Measurements from ENCODE around the gene PRKG1. TPM values are rescaled to one million over a fixed set of nuclear protein-coding genes. Genes with fewer than 3 reads are reported as not detected.

PRKG1 gene
- total RNA-seq, 1 experiment from 2014 or later: 0.09 TPM

DNA sequence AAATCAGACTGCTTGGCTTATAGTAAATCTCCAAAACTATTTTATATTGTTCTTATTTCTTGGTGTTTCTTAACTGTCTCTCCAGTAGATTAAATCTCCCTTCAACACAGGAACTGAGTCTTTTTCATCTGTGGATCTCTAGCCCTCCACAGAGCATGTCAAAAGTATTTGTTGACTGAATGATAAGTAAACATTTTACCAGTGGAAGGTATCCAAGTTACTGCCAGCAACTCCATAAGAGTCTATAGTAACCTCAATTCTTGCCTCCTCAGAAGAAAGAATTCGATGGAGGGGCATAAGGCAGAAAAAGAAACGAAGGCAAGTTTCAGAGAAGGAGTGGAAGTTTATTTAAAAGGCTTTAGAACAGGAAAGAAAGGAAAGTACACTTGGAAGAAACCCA, 945.9 kb downstream of the PRKG1 start:
- H3K4me3 ChIP-seq (ENCODE audit: low read depth, low read length): no peak overlapping the region
- no peak overlapping the region for H3K27ac Mint-ChIP-seq (ENCODE audit: unreplicated experiment)
- no peaks in the 10 kb centered on the region for H3K36me3 Mint-ChIP-seq (ENCODE audit: insufficient read depth, unreplicated experiment)
- ChIA-PET POLR2A (no interaction called here), CTCF (no interaction called here)
- BruUV-seq (replicated peaks): no TSS peak
- intact Hi-C loops (cut with micrococcal nuclease; ENCODE audit: unreplicated experiment): no loop called here
- TF ChIP-seq, protein P1, sequence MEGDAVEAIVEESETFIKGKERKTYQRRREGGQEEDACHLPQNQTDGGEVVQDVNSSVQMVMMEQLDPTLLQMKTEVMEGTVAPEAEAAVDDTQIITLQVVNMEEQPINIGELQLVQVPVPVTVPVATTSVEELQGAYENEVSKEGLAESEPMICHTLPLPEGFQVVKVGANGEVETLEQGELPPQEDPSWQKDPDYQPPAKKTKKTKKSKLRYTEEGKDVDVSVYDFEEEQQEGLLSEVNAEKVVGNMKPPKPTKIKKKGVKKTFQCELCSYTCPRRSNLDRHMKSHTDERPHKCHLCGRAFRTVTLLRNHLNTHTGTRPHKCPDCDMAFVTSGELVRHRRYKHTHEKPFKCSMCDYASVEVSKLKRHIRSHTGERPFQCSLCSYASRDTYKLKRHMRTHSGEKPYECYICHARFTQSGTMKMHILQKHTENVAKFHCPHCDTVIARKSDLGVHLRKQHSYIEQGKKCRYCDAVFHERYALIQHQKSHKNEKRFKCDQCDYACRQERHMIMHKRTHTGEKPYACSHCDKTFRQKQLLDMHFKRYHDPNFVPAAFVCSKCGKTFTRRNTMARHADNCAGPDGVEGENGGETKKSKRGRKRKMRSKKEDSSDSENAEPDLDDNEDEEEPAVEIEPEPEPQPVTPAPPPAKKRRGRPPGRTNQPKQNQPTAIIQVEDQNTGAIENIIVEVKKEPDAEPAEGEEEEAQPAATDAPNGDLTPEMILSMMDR (IDR thresholded peaks at IDR 0.05; ENCODE audit: insufficient read depth in 1 of 2, low read depth in 1 of 2, low read length in 1 of 2, severe bottlenecking in 1 of 2, unreplicated experiment in 1 of 2): no peak
- no peaks in the 10 kb centered on the region for H3K4me1 Mint-ChIP-seq (ENCODE audit: low read depth, unreplicated experiment)
- H3K4me3 Mint-ChIP-seq (ENCODE audit: unreplicated experiment): no peak overlapping the region
- H3K27me3 ChIP-seq (replicated peaks; ENCODE audit: control insufficient read depth, insufficient read depth, low read length): no peaks in the 10 kb centered on the region
- peaks cover 4% of the 10 kb centered on the region for H3K27me3 Mint-ChIP-seq (ENCODE audit: insufficient read depth, unreplicated experiment)
- H3K4me1 ChIP-seq: no peaks in the 10 kb centered on the region
- H3K9me3 Mint-ChIP-seq (ENCODE audit: unreplicated experiment): peaks cover 18% of the 10 kb centered on the region
- DNase-seq: no peak
- H3K9me3 ChIP-seq: peaks cover 6% of the 10 kb centered on the region
- no peaks in the 10 kb centered on the region for H3K36me3 ChIP-seq (ENCODE audit: control insufficient read depth, insufficient read depth, low read length)

DNA sequence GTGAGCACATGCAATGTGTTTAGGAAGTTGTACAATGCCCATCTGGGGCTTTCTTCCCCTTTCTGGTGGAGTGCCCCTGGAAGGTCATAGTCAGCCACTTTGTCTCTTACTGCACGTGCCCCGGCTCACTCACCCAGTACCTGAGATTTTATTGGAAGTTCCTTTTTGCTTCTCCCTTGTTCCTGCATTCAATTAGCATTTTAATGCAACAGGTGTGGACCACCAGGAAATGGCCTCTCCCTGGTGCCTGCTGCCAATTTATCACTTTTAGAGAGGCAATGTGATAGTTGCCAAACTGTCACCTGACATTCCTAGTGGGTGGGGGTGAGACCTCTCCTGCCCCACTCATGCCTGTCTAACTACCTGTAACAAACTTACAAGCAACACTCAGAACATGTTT, 946.4 kb downstream of the PRKG1 start:
- H3K36me3 ChIP-seq (ENCODE audit: control insufficient read depth, insufficient read depth, low read length): no peaks in the 10 kb centered on the region
- Mint-ChIP-seq H3K4me3 (ENCODE audit: unreplicated experiment) (no peak overlapping the region), H3K9me3 (ENCODE audit: unreplicated experiment) (peaks cover 17% of the 10 kb centered on the region), H3K27me3 (ENCODE audit: insufficient read depth, unreplicated experiment) (peaks cover 4% of the 10 kb centered on the region), H3K36me3 (ENCODE audit: insufficient read depth, unreplicated experiment) (no peaks in the 10 kb centered on the region), H3K4me1 (ENCODE audit: low read depth, unreplicated experiment) (no peaks in the 10 kb centered on the region), H3K27ac (ENCODE audit: unreplicated experiment) (no peak overlapping the region)
- BruUV-seq (replicated peaks): no TSS peak
- peaks cover under 1% of the 10 kb centered on the region; the same call in 1 of the 2 replicates for H3K9me3 ChIP-seq
- intact Hi-C loops (cut with micrococcal nuclease; ENCODE audit: unreplicated experiment): no loop called here
- no peak for DNase-seq
- no peaks in the 10 kb centered on the region for H3K4me1 ChIP-seq
- POLR2A ChIA-PET: no interaction called here
- TF ChIP-seq, protein P1 (IDR thresholded peaks at IDR 0.05; ENCODE audit: insufficient read depth in 1 of 2, low read depth in 1 of 2, low read length in 1 of 2, severe bottlenecking in 1 of 2, unreplicated experiment in 1 of 2): no peak
- H3K4me3 ChIP-seq (ENCODE audit: low read depth, low read length): no peak overlapping the region
- CTCF ChIA-PET: no interaction called here
- no peaks in the 10 kb centered on the region for H3K27me3 ChIP-seq (replicated peaks; ENCODE audit: control insufficient read depth, insufficient read depth, low read length)

DNA sequence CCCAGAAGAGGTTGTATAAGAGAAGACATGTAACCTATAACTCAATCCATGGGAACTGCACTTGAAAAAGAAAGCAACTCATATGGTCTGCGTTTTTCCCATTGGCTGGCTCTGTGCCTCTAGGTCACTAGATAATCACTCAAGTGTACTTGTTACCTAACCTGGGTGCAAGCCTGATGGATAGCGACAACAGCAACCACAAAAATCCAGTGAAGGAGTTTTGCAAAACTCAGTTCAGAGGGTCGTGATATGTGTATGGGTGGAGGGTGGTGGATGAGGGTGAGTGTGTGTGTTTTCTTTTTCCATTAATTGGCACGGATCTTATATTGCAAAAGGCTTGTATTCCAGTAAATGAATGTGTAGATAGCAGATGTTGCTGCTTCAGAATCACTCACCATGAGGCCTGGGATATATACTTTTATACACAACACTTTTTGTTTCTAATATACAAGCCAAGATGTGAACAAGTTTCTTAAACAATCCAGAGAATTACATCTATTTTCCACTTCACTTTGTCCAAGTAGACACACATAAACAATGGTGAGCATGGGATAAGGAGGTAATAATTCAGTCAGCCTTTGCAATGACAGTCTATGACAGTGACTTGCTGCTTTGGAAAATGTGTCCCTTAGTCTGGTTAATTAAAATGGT, 952.9 kb downstream of the PRKG1 start:
- H3K9me3 Mint-ChIP-seq (ENCODE audit: unreplicated experiment): no peaks in the 10 kb centered on the region
- no peaks in the 10 kb centered on the region for H3K27me3 ChIP-seq (replicated peaks; ENCODE audit: control insufficient read depth, insufficient read depth, low read length)
- intact Hi-C loops (cut with micrococcal nuclease; ENCODE audit: unreplicated experiment): no loop called here
- no peaks in the 10 kb centered on the region for H3K36me3 ChIP-seq (ENCODE audit: control insufficient read depth, insufficient read depth, low read length)
- no peak for DNase-seq
- BruUV-seq (replicated peaks): no TSS peak
- H3K4me1 Mint-ChIP-seq (ENCODE audit: low read depth, unreplicated experiment): no peaks in the 10 kb centered on the region
- H3K27ac Mint-ChIP-seq (ENCODE audit: unreplicated experiment): no peak overlapping the region
- H3K36me3 Mint-ChIP-seq (ENCODE audit: insufficient read depth, unreplicated experiment): no peaks in the 10 kb centered on the region
- H3K4me1 ChIP-seq: no peaks in the 10 kb centered on the region
- no peaks in the 10 kb centered on the region for H3K27me3 Mint-ChIP-seq (ENCODE audit: insufficient read depth, unreplicated experiment)
- ChIA-PET CTCF (no interaction called here), POLR2A (no interaction called here)
- TF ChIP-seq, protein P1 (IDR thresholded peaks at IDR 0.05; ENCODE audit: insufficient read depth in 1 of 2, low read depth in 1 of 2, low read length in 1 of 2, severe bottlenecking in 1 of 2, unreplicated experiment in 1 of 2): no peak
- H3K4me3 Mint-ChIP-seq (ENCODE audit: unreplicated experiment): no peak overlapping the region
- no peaks in the 10 kb centered on the region for H3K9me3 ChIP-seq
- no peak overlapping the region for H3K4me3 ChIP-seq (ENCODE audit: low read depth, low read length)

All from Caco-2 (cell line).